HG02610 (cell line): Measurements from ENCODE around the gene R3HCC1L.
"Not testable (repeated sequence)": the region's sequence is repeated elsewhere in the genome, so short reads cannot be mapped to it uniquely, and the experiment has no call there.

Experiments
- ATAC-seq: cut with Tn5 transposase; IDR thresholded peaks from one replicate; pipeline ENCODE4 v1.9.1; 2021; ENCODE audit warnings: mild to moderate bottlenecking, moderate library complexity; ENCODE audit not compliant: unreplicated experiment

The R3HCC1L gene

DNA sequence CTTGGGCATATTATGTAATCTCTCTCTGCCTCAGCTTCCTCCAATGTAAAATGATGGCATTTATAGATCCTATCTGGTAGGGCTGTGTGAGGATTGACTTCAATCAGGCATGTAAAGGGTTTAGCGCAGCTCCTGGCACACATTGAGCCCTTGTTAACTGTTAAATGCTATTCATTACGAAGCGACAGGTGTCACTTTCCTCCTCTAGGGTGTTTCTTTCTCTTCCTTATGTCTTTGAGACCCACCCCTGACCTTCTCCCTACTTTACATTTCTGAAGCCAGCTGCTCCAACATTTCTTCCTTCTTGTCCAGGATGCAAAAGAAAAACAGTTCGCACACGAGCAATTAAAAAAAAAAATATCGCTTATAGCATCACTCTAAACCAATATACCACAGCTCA is 5.7 kb upstream of the R3HCC1L start:
- ATAC-seq: no peak

DNA sequence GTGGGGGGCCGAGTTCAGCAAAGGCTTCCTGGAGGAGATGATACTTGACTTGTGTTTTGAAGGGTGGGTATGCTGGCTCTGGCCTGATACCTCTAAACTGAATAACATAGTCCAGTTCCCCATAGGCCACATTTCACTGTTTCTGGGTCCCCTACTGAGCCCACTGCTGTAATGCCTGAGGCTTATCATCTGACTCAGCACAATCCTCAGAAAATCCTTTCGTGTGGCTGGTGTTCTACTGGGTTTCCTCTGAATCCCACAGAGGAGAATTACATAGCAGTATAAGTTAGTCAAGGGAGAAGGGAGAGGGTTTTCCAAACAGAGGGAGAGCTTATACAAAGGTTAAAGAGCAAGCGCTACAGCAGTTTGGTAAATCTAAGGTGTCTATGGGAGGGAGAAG is 2.8 kb upstream of the R3HCC1L start:
- ATAC-seq: no peak

DNA sequence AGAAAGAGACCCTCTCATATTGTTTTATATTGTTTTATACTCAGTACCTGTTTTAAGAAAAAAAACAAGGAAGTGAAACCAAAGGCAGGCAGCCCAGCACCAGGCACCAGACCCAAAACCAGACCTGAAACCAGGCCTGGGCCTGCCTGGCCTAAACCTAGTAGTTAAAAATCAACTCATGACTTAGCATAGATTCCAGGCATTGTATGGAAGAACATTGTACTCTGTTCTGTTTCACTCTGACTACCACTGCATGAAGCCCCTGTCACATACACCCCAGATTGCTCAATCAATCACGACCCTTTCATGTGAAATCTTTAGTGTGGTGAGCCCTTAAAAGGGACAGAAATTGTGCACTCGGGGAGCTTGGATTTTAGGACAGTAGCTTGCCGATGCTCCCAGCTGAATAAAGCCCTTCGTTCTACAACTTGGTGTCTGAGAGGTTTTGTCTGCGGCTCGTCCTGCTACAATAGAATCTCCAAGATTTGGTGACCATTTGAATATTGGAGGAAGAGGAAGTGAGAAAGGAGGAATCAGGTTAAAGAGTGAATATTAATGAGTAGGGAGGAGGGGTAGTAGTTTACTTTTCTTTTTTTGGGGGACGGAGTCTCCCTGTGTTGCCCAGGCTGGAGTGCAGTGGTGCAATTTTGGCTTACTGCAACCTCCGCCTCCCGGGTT is 1.2 kb upstream of the R3HCC1L start:
- ATAC-seq: not testable (repeated sequence)

DNA sequence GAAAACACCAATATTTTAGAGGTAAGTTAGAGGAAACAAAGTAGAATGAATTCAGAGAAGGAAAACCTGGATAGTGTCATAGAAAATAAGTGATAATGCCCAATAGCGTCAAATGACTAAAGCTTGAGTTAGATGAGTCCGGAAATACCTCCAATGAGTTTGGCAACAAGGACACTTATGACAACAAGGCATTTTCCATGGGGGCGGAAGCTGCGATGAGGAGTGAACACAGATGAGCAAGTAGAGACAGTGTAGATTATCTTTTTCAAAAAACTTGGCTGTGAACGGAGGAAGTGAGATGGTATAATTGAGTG is 383 bp upstream of the R3HCC1L start:
- ATAC-seq: no peak

DNA sequence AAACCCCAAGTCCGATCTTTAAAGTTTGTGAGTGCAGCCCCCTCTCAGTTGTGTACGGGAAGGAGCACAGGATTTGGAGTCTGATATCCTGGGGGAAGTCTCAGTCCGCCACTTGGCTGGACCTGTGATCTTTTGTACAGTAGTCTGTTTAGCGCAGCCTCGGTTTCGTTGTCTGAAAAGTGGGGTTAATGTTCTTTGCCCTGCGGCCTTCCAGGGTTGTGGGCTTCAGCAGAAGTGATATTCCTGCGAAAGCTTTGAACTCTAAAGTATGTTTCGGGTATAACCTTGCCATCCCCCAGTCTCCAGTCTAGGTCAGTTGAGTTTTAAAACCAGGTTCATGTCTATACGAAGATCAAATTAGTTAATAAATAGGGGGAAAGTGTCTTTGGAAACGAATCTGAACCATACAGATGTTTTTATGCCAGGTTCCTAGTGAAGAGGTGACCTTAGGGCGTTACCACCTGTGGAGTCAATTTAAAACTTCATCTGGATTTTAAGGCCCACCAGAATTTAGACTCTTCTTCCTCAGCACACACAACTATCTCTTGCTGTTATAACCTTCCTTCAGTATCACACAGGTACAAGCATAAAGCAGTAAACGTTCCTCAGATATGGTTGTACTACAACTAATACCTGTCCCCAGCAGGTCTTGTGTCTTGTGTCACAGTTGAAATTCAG is 904 bp downstream of the R3HCC1L start:
- peak; percentile 0 for ATAC-seq

DNA sequence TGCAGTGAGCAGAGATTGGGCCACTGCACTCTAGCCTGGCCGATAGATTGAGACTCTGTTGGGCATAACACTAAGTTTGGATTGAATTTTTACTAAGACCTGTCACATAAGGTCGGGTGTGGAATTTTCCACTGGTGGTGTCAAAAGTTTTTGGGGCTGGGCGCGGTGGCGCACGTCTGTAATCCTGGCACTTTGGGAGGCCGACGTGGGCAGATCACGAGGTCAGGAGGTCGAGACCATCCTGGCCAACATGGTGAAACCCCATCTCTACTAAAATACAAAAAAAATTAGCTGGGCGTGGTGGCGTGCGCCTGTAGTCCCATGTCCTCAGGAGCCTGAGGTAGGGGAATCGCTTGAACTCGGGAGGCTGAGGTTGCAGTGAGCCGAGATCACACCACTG is 2.3 kb downstream of the R3HCC1L start:
- ATAC-seq: not testable (repeated sequence)

DNA sequence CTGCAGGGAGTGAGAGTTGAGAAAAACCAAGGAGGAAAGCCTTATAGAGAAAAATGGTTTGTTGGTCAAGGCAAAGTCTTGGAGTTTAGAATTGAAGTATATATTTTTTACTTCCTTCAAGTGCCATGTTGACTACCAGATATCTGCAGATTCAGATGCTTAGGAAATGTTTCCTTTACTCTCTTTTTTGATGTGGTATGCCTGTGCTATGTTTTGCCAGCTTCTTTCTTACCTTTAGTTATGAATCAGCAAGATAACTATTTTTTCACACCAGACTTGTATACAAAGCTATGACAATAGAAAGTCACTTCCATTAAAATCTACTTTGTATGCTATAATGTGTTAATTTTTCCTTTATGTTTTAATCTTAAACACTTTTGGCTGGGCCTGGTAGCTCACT is 3.6 kb downstream of the R3HCC1L start:
- ATAC-seq: no peak

DNA sequence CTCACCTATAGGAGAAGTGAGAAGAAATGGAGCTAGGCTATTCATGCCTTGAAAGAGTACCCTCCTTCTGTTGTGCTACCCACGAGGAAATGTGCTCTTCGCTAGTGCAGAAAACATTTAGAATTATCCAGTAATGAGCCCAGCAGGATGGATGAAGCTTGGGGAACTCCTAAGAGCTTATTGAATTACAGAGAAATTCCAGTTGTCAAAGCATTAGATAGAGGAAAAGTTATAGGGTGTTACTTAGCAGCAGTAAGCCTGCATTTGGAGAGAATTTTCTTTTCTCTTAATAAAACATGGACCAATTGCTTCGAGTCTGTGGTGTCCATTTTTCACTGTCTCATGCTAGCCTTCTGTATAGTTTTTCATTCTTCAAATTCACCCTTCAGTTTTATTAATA is 5.0 kb downstream of the R3HCC1L start:
- ATAC-seq: no peak

DNA sequence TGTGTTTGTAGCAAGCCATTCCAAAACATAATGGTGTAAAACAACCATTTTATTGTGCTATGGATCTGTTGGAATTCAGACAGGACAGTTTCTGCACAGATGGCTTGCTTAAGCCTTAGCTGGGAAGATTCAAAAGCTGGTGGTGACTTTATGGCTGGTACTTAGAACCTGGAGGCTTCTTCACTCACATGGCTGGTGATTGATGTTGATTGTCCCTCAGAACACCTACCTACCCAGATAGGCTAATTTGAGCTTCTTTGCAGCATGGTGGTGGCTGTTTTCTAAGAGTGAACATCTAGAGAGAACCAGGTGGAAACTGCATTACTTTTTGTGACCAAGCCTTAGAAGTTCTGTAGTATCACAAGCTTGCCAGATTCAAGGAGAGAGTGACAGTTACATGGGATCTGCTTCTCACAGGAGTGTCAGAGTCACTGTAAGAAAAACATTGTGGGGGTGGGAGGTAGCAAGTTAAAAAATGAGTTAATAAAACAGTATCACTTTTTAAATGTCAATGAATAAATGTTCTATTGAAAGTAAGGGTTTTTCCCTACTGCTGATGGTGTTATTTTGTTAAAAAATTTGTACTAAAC is 7.1 kb downstream of the R3HCC1L start:
- ATAC-seq: no peak

DNA sequence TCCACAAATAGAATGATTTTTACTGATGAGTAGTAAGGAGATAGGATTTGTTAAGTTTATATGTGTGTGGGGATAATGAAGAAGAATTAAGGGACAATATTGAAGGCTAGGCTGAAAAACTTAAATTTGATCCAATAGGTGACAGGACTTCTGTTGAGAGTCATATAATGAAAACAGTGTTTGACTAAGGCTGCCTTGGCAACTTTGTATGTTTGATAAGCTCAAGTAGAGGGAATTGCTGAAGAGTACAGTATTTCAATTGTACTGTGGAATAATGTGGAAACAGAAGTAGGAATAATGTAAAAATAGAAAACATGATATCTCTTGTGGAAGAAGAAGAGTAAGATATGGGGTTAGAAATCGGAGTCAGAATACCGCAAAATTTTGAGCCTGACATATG is 10.5 kb downstream of the R3HCC1L start:
- no peak for ATAC-seq

DNA sequence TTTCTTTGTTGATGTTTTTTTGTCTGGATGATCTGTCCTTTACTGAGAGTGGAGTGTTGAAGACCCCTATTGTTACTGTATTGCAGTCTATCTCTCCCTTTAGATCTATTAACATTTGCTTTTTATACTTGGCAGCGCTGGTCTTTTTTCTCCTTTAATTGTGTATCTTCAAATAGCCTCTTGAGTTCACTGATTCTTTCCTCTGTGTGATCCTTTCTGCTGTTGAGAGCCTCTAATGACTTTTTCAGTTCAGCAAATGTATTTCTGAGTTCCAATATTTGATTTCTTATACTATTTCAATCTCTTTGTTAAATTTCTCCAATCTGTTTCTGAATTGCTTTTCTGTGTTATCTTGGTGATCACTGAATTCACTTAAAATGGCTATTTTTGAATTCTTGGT is 15.4 kb downstream of the R3HCC1L start:
- no peak for ATAC-seq

DNA sequence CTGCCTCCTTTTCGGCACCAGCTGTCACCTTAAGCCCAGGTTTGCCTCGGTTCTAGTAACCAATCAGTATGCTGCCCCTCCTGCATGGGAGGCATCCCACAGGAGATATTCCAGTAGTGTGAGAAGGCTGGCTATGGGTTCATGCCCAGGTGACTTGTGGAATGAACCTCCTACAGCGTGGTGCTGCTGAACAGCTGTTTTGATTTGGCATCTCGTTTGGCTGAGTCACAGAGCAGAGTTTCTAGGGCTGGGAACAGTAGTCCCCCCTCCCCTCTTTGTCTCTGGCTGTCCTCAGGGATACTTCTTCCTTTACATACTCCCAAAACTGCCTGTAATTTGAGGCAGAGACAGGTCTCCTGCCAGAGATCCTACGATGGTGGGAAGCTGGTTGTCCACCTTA is 16.1 kb downstream of the R3HCC1L start:
- no peak for ATAC-seq

DNA sequence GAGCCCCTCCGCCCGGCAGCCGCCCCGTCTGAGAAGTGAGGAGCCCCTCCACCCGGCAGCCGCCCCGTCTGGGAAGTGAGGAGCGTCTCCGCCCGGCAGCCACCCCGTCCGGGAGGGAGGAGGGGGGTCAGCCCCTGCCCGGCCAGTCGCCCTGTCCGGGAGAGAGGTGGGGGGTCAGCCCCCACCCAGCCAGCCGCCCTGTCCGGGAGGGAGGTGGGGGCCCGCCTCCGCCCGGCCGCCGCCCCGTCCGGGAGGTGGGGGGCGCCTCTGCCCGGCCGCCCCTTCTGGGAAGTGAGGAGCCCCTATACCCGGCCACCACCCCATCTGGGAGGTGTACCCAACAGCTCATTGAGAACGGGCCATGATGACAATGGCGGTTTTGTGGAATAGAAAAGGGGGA is 18.3 kb downstream of the R3HCC1L start:
- not testable (repeated sequence) for ATAC-seq

DNA sequence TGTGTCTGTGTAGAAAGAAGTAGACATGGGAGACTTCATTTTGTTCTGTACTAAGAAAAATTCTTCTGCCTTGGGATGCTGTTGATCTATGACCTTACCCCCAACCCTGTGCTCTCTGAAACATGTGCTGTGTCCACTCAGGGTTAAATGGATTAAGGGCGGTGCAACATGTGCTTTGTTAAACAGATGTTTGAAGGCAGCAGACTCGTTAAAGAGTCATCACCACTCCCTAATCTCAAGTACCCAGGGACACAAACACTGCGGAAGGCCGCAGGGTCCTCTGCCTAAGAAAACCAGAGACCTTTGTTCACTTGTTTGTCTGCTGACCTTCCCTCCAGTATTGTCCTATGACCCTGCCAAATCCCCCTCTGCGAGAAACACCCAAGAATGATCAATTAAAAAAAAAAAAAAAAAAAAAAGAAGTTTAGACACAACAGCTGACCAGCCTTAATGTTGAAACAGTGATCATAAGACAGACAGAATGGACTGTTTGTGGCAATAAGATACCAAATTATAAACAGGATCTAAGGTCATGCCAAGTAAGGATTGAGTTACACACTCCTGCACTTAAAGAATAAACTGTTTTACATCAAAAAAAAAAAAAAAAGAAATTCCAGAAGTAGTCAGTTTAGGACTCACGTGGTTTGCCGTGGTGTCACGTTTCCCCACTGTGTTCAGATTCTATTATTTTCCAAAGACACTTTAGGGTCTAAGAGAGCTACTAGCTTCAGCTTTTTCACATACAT is 18.9 kb downstream of the R3HCC1L start:
- ATAC-seq: not testable (repeated sequence)

DNA sequence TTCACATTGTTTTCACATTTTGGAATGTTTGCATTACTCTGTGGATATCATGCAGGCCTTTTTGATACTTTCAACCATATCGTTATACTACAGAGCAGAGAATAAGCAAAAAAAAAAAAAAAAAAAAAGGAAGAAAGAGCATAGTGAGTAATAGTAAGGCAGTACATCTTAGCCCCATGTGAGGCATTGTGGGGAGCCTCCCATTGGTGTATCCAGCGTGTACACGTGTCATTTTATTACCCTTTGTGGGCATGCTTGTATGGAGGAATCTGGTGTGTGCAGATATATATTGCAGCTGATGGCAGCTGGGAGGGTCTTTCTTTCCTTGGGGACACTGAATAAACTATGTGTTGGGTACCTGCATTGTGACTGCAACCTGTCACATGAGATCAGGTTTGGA is 19.6 kb downstream of the R3HCC1L start:
- ATAC-seq: no peak

DNA sequence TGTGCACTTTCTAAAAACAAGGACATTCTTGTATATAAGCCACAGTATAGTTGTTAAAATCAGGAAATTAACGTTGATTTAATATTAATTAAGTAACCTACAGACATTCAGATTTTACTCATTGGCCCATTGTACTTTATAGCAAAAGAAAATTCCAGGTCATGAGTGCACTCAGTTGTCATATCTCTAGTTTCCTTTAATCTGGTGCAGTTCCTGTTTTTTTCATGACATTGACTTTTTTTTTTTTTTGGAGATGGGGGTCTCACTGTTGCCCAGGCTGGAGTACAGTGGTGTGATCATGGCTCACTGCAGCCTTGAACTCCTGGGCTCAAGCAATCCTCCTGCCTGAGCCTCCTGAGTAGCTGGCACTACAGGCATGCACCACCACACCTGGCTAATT is 24.1 kb downstream of the R3HCC1L start:
- ATAC-seq: no peak

DNA sequence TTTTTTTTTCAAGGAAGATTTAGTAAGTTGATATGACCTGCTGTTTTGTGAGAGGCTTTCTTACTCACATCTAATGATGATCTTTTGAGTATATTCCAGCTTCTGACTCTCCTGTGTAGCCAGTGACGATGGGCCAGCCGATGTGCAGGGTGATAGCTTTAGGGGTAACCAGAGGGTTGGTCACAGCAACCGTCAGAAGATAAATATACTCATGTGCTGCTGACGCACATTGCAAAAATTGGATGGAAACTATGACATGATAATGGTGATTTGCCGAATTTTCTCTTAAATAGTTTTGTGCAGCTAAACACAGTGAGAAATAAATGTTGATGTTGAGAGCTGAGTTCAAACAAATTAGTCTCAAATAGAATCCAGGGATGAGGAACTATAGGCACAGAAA is 29.5 kb downstream of the R3HCC1L start:
- no peak for ATAC-seq

DNA sequence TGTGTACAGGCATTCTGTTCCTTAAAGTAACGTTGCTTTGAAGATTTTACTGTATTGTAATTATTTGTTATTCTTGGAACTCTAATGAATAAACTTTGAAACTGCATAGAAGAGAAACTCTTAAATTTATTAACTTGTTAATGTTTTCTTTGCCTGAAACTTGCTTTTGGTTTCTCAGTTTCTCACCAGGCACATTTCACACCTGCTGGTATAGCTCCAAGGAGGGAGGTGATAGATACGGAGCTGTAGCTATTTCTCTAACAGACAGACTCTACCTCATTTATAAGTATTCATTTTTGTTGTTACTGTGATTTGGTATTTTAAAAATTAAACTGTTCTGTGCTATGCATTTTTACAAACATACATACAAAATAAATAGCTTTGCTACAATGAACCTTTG is 32.7 kb downstream of the R3HCC1L start:
- no peak for ATAC-seq

DNA sequence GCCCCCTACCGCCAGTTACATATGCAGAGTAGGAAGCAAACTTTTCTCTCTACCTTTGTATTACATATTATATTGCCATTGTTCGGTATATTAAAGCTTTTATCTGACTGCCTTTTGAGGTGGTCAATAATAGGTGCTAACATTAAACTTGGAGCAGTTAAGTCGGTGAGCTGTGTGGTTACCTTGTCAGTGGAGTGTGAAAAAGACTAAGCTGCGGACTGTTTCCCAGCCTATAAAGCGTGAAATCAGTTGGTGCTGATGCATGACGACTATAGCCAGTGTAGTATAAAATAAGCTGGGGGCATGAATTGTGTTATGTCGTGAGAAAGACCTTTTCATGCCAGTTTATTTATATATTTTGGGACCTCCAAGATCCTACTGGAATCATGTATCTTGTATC is 33.7 kb downstream of the R3HCC1L start:
- peak; percentile 79 for ATAC-seq

DNA sequence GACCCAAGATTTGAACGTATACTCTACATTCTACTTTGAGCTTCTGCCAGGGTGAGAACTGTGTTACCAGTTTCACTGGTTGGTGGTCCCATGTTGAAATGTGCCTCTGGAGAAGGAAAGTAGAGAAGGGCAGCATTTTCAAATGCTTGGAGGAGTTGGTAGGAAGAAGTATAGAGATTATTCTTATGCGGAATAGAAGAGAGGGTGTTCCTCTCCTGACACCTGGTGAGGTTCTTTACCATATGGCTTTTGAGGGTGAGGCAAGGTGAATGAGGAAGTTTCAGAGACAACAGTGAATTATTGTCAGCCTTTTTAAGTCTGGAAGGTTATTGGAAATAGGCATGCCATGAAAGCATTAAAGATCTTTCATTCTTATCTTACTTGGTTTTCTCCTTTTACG is 34.3 kb downstream of the R3HCC1L start:
- no peak for ATAC-seq

DNA sequence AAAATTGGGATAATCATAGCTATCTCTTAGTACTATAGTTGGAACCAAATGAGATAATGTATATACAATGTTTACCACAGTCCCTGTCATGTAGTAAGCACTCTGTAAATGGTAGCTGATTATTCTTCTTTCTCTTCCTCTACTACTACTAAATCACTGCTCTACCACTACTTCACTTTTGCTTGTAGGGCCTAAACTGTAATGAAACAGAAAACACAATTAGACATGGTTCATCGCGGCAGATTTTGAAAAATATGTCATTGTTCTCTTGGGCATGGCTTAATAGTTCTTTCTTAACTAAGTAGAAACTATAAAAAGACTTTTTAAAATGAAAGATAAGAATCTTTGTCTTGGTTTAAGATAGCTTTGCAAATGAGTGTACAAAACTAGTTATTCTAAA is 34.9 kb downstream of the R3HCC1L start:
- ATAC-seq: no peak
